HepG2 (cell line): ENCODE data around the gene TIMM17B. TPM values are rescaled to one million over a fixed set of nuclear protein-coding genes. Genes with fewer than 3 reads are reported as not detected.

Experiments
- CHCHD3 ChIP-seq: sonication (generic); formaldehyde crosslinking; IDR thresholded peaks from 2 replicates; pipeline ENCODE4 v1.8.0; 2022; ENCODE audit warnings: mild to moderate bottlenecking, missing genetic modification reagents, moderate library complexity
- CTCF ChIP-seq: sonication (generic); formaldehyde crosslinking; IDR thresholded peaks from 2 replicates; pipeline ENCODE4 v1.5.0; 2020; ENCODE audit warnings: mild to moderate bottlenecking, missing genetic modification reagents, moderate library complexity
- ELK4 ChIP-seq: sonication (generic); formaldehyde crosslinking; IDR thresholded peaks from 2 replicates; pipeline ENCODE4 v1.9.0; 2021; ENCODE audit warnings: missing genetic modification reagents, borderline replicate concordance
- HDAC1 ChIP-seq: sonication (generic); formaldehyde crosslinking; IDR thresholded peaks from 2 replicates; pipeline ENCODE4 v1.5.1; 2020; ENCODE audit warnings: mild to moderate bottlenecking, missing genetic modification reagents
- KLF12 ChIP-seq: sonication (generic); formaldehyde crosslinking; IDR thresholded peaks from 2 replicates; pipeline ENCODE4 v1.4.0; 2020; ENCODE audit warnings: missing genetic modification reagents, borderline replicate concordance
- KLF9 ChIP-seq: IDR thresholded peaks from 2 replicates; pipeline ENCODE4 v1.6.1; 2016; ENCODE audit warnings: low read depth
- MAFG ChIP-seq: sonication (generic); formaldehyde crosslinking; IDR thresholded peaks from 2 replicates; pipeline ENCODE4 v1.5.1; 2020; ENCODE audit warnings: mild to moderate bottlenecking, missing genetic modification reagents
- MAX ChIP-seq: IDR thresholded peaks from 2 replicates; pipeline ENCODE4 v1.6.1; 2012; ENCODE audit warnings: inconsistent platforms
- PCBP2 ChIP-seq: fragments of 200-400 bp; formaldehyde crosslinking; optimal IDR thresholded peaks from 2 replicates; pipeline ENCODE3; 2018; ENCODE audit warnings: low read length, low read depth; ENCODE audit not compliant: poor library complexity, severe bottlenecking
- PHF8 ChIP-seq: sonication (generic); formaldehyde crosslinking; IDR thresholded peaks from 2 replicates; pipeline ENCODE4 v1.5.0; 2020; ENCODE audit warnings: missing genetic modification reagents
- POLR2AphosphoS5 ChIP-seq: IDR thresholded peaks from 2 replicates; pipeline ENCODE4 v1.6.1; 2012; ENCODE audit warnings: low read depth, low read length
- RARG ChIP-seq: sonication (generic); formaldehyde crosslinking; IDR thresholded peaks from 2 replicates; pipeline ENCODE4 v1.4.0; 2020; ENCODE audit warnings: low read depth, mild to moderate bottlenecking, missing genetic modification reagents
- RBFOX2 ChIP-seq: fragments of 200-400 bp; formaldehyde crosslinking; IDR thresholded peaks from 2 replicates; pipeline ENCODE4 v1.6.1; 2017; ENCODE audit warnings: low read depth, mild to moderate bottlenecking, low read length
- ZBTB44 ChIP-seq: sonication (generic); formaldehyde crosslinking; IDR thresholded peaks from 2 replicates; pipeline ENCODE4 v1.4.0; 2020; ENCODE audit warnings: missing genetic modification reagents
- ZFP41 ChIP-seq: sonication (generic); formaldehyde crosslinking; IDR thresholded peaks from 2 replicates; pipeline ENCODE4 v1.4.0; 2020; ENCODE audit warnings: mild to moderate bottlenecking, missing genetic modification reagents, borderline replicate concordance
- ZFX ChIP-seq: sonication (generic); formaldehyde crosslinking; IDR thresholded peaks from 2 replicates; pipeline ENCODE4 v1.4.0; 2020; ENCODE audit warnings: mild to moderate bottlenecking, low read depth, missing genetic modification reagents, moderate library complexity
- ZMAT3 ChIP-seq: sonication (generic); formaldehyde crosslinking; conservative IDR thresholded peaks from 2 replicates; pipeline ENCODE4 v1.7.0; 2021; ENCODE audit warnings: missing genetic modification reagents
- ZNF451 ChIP-seq: sonication (generic); formaldehyde crosslinking; IDR thresholded peaks from 2 replicates; pipeline ENCODE4 v1.5.0; 2020; ENCODE audit warnings: mild to moderate bottlenecking, missing genetic modification reagents
- ZNF513 ChIP-seq: sonication (generic); formaldehyde crosslinking; conservative IDR thresholded peaks from 2 replicates; pipeline ENCODE4 v1.5.0; 2020; ENCODE audit warnings: missing genetic modification reagents
- ZNF770 ChIP-seq: sonication (generic); formaldehyde crosslinking; IDR thresholded peaks from 2 replicates; pipeline ENCODE4 v1.5.0; 2020; ENCODE audit warnings: mild to moderate bottlenecking, missing genetic modification reagents
- ZNF782 ChIP-seq: sonication (generic); formaldehyde crosslinking; IDR thresholded peaks from 2 replicates; pipeline ENCODE4 v1.4.0; 2020; ENCODE audit warnings: missing genetic modification reagents, mild to moderate bottlenecking, borderline replicate concordance
- polyA plus RNA-seq, 8 experiments: library from polyadenylated mRNA; depleted of rRNA in 3 of 8; stranded (reverse) in 7 of 8; unstranded in 1 of 8; fragments of >200 nt; fragmentation: Illumina TruSeq in 4 of 8; extraction: Trizol in 4 of 8; gene quantifications; 2 replicates each; pipeline versions ENCODE4 v1.2.1 to v1.2.3, GENCODE V29; 2011 to 2016; ENCODE audit warnings: low read depth in 4 of 8, missing spikeins in 1 of 8, mixed read lengths in 1 of 8; ENCODE audit not compliant: insufficient read depth in 1 of 8
- total RNA-seq, 5 experiments: library from RNA; depleted of rRNA; stranded (reverse); fragments of >200 nt; fragmentation: Illumina TruSeq; extraction: Trizol; gene quantifications; 2 replicates each; pipeline ENCODE4 v1.2.3, GENCODE V29; 2016; ENCODE audit warnings: low read depth in 1 of 5

Gene TIMM17B
- total and polyA plus RNA-seq, 2 of the 13 experiments (the other 11 are each of a cell fraction or from before 2014, with no cell fraction given) = 56.0 to 72.5 TPM

- TF ChIP-seq RBFOX2 (peak; percentile 71), ZBTB44 (CRISPR knock-in tag) (no peak), HDAC1 (CRISPR knock-in tag) (peak; percentile 46; the same call in 1 of the 2 replicates), CTCF (CRISPR knock-in tag) (peak; percentile 83), MAFG (CRISPR knock-in tag) (no peak), KLF9 (CRISPR knock-in tag) (no peak), POLR2AphosphoS5 (peak; percentile 43), ZFX (CRISPR knock-in tag) (peak; percentile 57), ZNF451 (CRISPR knock-in tag) (no peak), ZMAT3 (CRISPR knock-in tag) (0 out of 2 replicates have a peak, but pooled peaks have one; percentile 38), ZNF513 (CRISPR knock-in tag) (no peak), CHCHD3 (CRISPR knock-in tag) (no peak), MAX (0 out of 2 replicates have a peak, but pooled peaks have one; percentile 10), ZNF770 (peak; percentile 39; the same call in 1 of the 2 replicates), KLF12 (CRISPR knock-in tag) (no peak), ELK4 (CRISPR knock-in tag) (no peak), ZFP41 (CRISPR knock-in tag) (no peak), ZNF782 (no peak), PCBP2 (no peak), RARG (CRISPR knock-in tag) (no peak), PHF8 (CRISPR knock-in tag) (peak; percentile 51; the same call in 1 of the 2 replicates)
These were observed 5.9 kb downstream of the TIMM17B start (continued) for GRCh38 chrX:48891402-48892288.
